ENCODE measurements around the gene RAB25. TPM values are rescaled to one million over a fixed set of nuclear protein-coding genes. Genes with fewer than 3 reads are reported as not detected.
A peak's percentile ranks its signal among the peaks of the same experiment; 100 is the strongest.

The RAB25 gene
- total RNA-seq, 1 experiment from 2014 or later, result not detected

DNA sequence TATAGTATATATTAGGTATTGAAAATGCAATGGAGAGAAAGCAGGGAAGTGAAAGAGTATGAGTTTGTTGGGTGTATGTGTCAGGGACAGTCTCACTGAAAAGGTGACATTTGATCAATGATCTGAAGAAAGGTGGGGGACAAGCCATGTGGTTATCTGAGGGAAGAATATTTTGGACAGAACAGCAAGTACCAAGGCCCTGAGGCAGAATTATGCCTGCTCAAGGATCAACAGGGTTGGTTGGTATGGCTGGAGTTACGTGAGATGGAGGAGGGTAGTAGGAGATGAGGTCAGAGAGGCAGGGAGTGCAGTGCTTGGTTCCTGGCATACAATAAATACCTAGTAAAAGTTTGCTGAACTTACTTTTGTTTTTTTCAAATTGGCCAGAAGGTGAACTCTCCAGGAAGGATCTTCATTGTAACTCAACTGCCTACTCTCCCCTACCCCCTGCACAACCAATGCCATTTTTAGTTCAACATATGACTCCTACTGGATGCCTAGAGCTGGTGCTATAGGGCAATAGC is 4.6 kb upstream of the RAB25 start:
- Histone ChIP-seq H3K36me3 (ENCODE audit: control insufficient read depth, insufficient read depth, low read length) (peaks cover 5% of the 10 kb centered on the region; the same call in 1 of the 2 replicates), H3K9me3 (ENCODE audit: control insufficient read depth, insufficient read depth, low read depth, low read length) (no peaks in the 10 kb centered on the region), H3K27ac (ENCODE audit: low read length) (no peak overlapping the region), H3K27me3 (ENCODE audit: control insufficient read depth, insufficient read depth, low read length) (no peaks in the 10 kb centered on the region), H3K4me1 (ENCODE audit: control insufficient read depth, insufficient read depth, low read length) (peaks cover 7% of the 10 kb centered on the region; the same call in 1 of the 2 replicates), H3K4me3 (ENCODE audit: low read depth in 2 of 2, low read length in 2 of 2) (no peak overlapping the region)
- DNase-seq (ENCODE audit: low read depth, low spot score) (no peak), ATAC-seq (no peak)
- no peak for TF ChIP-seq SIN3A (IDR thresholded peaks at IDR 0.05; ENCODE audit: borderline replicate concordance, insufficient read depth, low read depth, low read length)
- TF ChIP-seq, protein P1, sequence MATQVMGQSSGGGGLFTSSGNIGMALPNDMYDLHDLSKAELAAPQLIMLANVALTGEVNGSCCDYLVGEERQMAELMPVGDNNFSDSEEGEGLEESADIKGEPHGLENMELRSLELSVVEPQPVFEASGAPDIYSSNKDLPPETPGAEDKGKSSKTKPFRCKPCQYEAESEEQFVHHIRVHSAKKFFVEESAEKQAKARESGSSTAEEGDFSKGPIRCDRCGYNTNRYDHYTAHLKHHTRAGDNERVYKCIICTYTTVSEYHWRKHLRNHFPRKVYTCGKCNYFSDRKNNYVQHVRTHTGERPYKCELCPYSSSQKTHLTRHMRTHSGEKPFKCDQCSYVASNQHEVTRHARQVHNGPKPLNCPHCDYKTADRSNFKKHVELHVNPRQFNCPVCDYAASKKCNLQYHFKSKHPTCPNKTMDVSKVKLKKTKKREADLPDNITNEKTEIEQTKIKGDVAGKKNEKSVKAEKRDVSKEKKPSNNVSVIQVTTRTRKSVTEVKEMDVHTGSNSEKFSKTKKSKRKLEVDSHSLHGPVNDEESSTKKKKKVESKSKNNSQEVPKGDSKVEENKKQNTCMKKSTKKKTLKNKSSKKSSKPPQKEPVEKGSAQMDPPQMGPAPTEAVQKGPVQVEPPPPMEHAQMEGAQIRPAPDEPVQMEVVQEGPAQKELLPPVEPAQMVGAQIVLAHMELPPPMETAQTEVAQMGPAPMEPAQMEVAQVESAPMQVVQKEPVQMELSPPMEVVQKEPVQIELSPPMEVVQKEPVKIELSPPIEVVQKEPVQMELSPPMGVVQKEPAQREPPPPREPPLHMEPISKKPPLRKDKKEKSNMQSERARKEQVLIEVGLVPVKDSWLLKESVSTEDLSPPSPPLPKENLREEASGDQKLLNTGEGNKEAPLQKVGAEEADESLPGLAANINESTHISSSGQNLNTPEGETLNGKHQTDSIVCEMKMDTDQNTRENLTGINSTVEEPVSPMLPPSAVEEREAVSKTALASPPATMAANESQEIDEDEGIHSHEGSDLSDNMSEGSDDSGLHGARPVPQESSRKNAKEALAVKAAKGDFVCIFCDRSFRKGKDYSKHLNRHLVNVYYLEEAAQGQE (IDR thresholded peaks at IDR 0.05; ENCODE audit: insufficient read depth in 1 of 2, low read depth in 2 of 2, low read length in 1 of 2), result no peak
- TF ChIP-seq POLR2AphosphoS5 (IDR thresholded peaks at IDR 0.05; ENCODE audit: low read depth, low read length), result no peak
- no peak for TF ChIP-seq CTCF (IDR thresholded peaks at IDR 0.05)
- no peak for TF ChIP-seq TCF7L2 (IDR thresholded peaks at IDR 0.05; ENCODE audit: low read depth, low read length)
- in situ Hi-C loops (cut with HindIII; ENCODE audit: low pct_unique_long_range_greater_than_20kb, low sequenced_read_pairs) (no loop called here), intact Hi-C loops (cut with micrococcal nuclease; ENCODE audit: unreplicated experiment) (loop anchor here (5.0 kb wide), 1 partner anchor 114 kb away; the partner anchor contains the start of gene RXFP4)
- BruUV-seq (replicated peaks), result TSS peak; percentile 87
- ChIA-PET CTCF (no interaction called here), POLR2A (no interaction called here)

DNA sequence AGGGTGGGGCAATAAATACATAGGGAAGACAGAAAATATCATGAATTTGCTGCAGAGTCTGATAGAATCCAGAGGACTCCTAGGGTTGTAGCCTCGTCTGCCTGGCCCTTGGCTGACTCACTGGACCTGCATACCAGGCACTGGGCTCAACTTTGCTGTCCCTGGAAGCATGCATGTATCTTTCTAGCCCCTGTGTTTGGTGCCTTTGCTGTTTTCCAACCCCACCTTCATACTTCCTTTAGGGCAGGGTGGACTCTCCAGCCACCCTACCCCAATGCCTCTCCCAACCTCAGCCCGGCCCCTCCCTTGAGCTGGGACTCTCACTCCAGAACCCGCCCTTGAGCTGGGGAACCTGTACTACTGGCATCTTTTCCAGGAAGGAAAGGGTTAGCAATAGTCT is 1.2 kb downstream of the RAB25 start:
- in situ Hi-C loops (cut with HindIII; ENCODE audit: low pct_unique_long_range_greater_than_20kb, low sequenced_read_pairs), result no loop called here
- Histone ChIP-seq H3K9me3 (ENCODE audit: control insufficient read depth, insufficient read depth, low read depth, low read length) (no peaks in the 10 kb centered on the region), H3K4me3 (ENCODE audit: low read depth in 2 of 2, low read length in 2 of 2) (no peak overlapping the region), H3K36me3 (ENCODE audit: control insufficient read depth, insufficient read depth, low read length) (peaks cover 2% of the 10 kb centered on the region; the same call in 1 of the 2 replicates), H3K27me3 (ENCODE audit: control insufficient read depth, insufficient read depth, low read length) (no peaks in the 10 kb centered on the region), H3K4me1 (ENCODE audit: control insufficient read depth, insufficient read depth, low read length) (no peaks in the 10 kb centered on the region), H3K27ac (ENCODE audit: low read length) (no peak overlapping the region)
- BruUV-seq (replicated peaks), result no TSS peak
- ChIA-PET CTCF (no interaction called here), POLR2A (no interaction called here)
- ATAC-seq (no peak), DNase-seq (ENCODE audit: low read depth, low spot score) (no peak)
- intact Hi-C loops (cut with micrococcal nuclease; ENCODE audit: unreplicated experiment), result no loop called here
- TF ChIP-seq CTCF (IDR thresholded peaks at IDR 0.05) (no peak), TCF7L2 (IDR thresholded peaks at IDR 0.05; ENCODE audit: low read depth, low read length) (no peak), SIN3A (IDR thresholded peaks at IDR 0.05; ENCODE audit: borderline replicate concordance, insufficient read depth, low read depth, low read length) (no peak), POLR2AphosphoS5 (IDR thresholded peaks at IDR 0.05; ENCODE audit: low read depth, low read length) (no peak)
- TF ChIP-seq, protein P1 (IDR thresholded peaks at IDR 0.05; ENCODE audit: insufficient read depth in 1 of 2, low read depth in 2 of 2, low read length in 1 of 2), result no peak
